RWPE2 (cell line): ENCODE measurements around the gene RXRA.

ENCODE experiments used
- ATAC-seq: fragments of 200-7000 bp; cut with Tn5 transposase; 3 replicates; pipeline ENCODE4 v1.9.1; 2021; ENCODE audit warnings: low read depth
- DNase-seq: peaks from one replicate; pipeline ENCODE4 v3.0.0-alpha.2; 2020; ENCODE audit warnings: low spot score
- H3K27ac ChIP-seq: fragments of 450-650 bp; 2 replicates; pipeline ENCODE4 v1.5.1; 2017; ENCODE audit warnings: mild to moderate bottlenecking; ENCODE audit not compliant: poor library complexity, severe bottlenecking
- H3K27me3 ChIP-seq: fragments of 250-450 bp; sonication (Bioruptor Pico); 2 replicates; pipeline ENCODE4 v1.5.1; 2021; ENCODE audit warnings: mild to moderate bottlenecking, moderate library complexity; ENCODE audit not compliant: insufficient read depth, poor library complexity, severe bottlenecking
- H3K36me3 ChIP-seq: fragments of 250-450 bp; sonication (Bioruptor Pico); 2 replicates; pipeline ENCODE4 v1.5.1; 2020; ENCODE audit warnings: low read depth, mild to moderate bottlenecking, moderate library complexity
- H3K4me1 ChIP-seq: fragments of 250-450 bp; sonication (Bioruptor Pico); 2 replicates; pipeline ENCODE4 v1.5.1; 2021; ENCODE audit warnings: mild to moderate bottlenecking, moderate library complexity; ENCODE audit not compliant: insufficient read depth, poor library complexity, severe bottlenecking
- H3K4me3 ChIP-seq: fragments of 250-450 bp; sonication (Bioruptor Pico); 2 replicates; pipeline ENCODE4 v1.5.1; 2021; ENCODE audit warnings: mild to moderate bottlenecking, moderate library complexity; ENCODE audit not compliant: severe bottlenecking
- H3K9me3 ChIP-seq: fragments of 250-450 bp; sonication (Bioruptor Pico); 2 replicates; pipeline ENCODE4 v1.5.1; 2021; ENCODE audit warnings: mild to moderate bottlenecking, moderate library complexity; ENCODE audit not compliant: severe bottlenecking
- CTCF ChIP-seq: fragments of 450-650 bp; IDR thresholded peaks from one replicate; pipeline ENCODE4 v1.5.1; 2017; ENCODE audit warnings: mild to moderate bottlenecking, moderate library complexity; ENCODE audit not compliant: poor library complexity, severe bottlenecking

The RXRA gene

GRCh38 chr9:134410071-134410834 lies 84.0 kb downstream of the RXRA start:
- Histone ChIP-seq H3K4me1 (peaks cover 36% of the 10 kb centered on the region), H3K9me3 (no peaks in the 10 kb centered on the region), H3K27ac (no peak overlapping the region), H3K36me3 (peaks cover 18% of the 10 kb centered on the region), H3K4me3 (no peak overlapping the region), H3K27me3 (no peaks in the 10 kb centered on the region)
- TF ChIP-seq CTCF, result no peak
- no peak for ATAC-seq
- DNase-seq, result no peak

- peaks cover 18% of the 10 kb centered on the region for H3K36me3 ChIP-seq
- peaks cover 36% of the 10 kb centered on the region for H3K4me1 ChIP-seq
- no peak for TF ChIP-seq CTCF
- no peaks in the 10 kb centered on the region for H3K9me3 ChIP-seq
- H3K4me3 ChIP-seq, result no peak overlapping the region
- no peaks in the 10 kb centered on the region for H3K27me3 ChIP-seq
- no peak for ATAC-seq
- no peak for DNase-seq
- no peak overlapping the region for H3K27ac ChIP-seq
Observed at GRCh38 chr9:134410835-134411217, 84.6 kb downstream of the RXRA start.

GRCh38 chr9:134411440-134412297 lies 85.4 kb downstream of the RXRA start:
- peak overlapping the region; percentile 47 for H3K27ac ChIP-seq
- no peak overlapping the region for H3K4me3 ChIP-seq
- no peaks in the 10 kb centered on the region for H3K27me3 ChIP-seq
- H3K9me3 ChIP-seq, result no peaks in the 10 kb centered on the region
- TF ChIP-seq CTCF, result no peak
- H3K4me1 ChIP-seq, result peaks cover 32% of the 10 kb centered on the region
- H3K36me3 ChIP-seq, result peaks cover 18% of the 10 kb centered on the region
- ATAC-seq (no peak), DNase-seq (no peak)

GRCh38 chr9:134412298-134412711 lies 86.0 kb downstream of the RXRA start:
- no peaks in the 10 kb centered on the region for H3K27me3 ChIP-seq
- peak; percentile 9 for TF ChIP-seq CTCF
- H3K4me1 ChIP-seq, result peaks cover 27% of the 10 kb centered on the region
- peaks cover 24% of the 10 kb centered on the region for H3K36me3 ChIP-seq
- DNase-seq (no peak), ATAC-seq (peak; percentile 9; the same call in 1 of the 3 replicates)
- no peaks in the 10 kb centered on the region for H3K9me3 ChIP-seq
- H3K4me3 ChIP-seq, result no peak overlapping the region
- peak overlapping the region; percentile 47 for H3K27ac ChIP-seq
